Activated CD4-positive, CD25-positive, alpha-beta regulatory T cell treated with anti-CD3 and anti-CD28 coated beads, Interleukin-2, amount 50 U/mL, for 24 hours (primary cell): ENCODE results near the gene PLCB1.

ENCODE experiments used
- ATAC-seq, 2 donors: fragments of 150-1000 bp; cut with Tn5 transposase; one replicate each; pipeline ENCODE4 v1.10.0; 2021; ENCODE audit warnings: mild to moderate bottlenecking in 1 of 2, moderate library complexity in 1 of 2

PLCB1 gene

DNA sequence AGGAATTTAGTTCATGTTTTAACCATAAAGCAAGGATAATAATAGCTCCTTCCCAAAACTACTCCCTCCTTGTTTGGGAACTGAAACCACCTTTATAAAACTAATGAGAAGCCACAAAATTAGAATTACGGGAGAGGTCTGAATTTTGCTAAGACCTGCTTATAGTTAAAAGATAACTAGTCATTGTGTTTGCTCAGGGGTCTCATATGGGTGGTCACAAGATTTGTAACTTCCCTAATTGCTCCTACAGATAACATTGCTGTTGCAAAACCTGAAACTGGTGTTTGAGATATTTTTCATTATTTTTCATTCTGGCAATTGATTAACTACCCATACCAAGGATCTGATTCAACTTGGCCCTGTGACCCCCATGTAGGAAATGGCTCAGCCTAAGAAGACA is 782.4 kb downstream of the PLCB1 start:
- ATAC-seq, result no peak

DNA sequence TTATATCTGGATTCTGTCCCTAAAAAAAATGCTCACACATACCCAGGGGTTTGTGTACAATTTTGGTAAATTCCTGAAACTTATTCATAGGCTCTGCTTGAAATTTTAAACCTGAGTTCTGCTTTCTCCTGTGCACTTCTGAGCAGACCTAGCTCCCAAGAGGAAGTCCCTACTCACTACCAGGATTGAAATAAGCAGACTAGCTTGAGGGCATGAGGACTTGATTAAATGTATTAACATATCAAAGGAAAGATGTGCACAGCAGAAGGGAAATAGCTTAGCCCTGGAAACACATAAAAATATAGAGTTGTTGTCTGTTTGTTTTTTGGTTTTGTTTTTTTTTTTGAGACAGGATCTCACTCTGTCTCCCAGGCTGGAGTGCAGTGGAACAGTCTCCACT is 785.0 kb downstream of the PLCB1 start:
- no peak for ATAC-seq

DNA sequence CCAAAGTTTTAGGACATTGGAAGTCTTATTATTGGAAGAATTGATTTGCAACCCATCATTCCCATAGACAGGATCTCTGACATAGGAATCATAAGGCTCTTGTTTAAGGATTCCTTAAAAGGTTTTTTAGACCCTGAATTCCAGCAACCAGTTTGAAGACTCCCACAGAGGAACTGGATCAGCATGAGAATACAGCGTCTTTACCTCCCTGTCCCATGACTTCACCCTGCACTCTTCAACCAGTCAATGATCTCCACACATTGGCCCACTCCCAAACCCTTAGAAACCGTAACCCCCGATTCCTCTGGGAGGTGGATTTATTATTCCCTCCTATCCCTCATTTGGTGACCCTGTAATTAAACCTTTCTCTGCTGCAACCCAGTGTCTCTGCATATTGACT is 786.1 kb downstream of the PLCB1 start:
- no peak for ATAC-seq

DNA sequence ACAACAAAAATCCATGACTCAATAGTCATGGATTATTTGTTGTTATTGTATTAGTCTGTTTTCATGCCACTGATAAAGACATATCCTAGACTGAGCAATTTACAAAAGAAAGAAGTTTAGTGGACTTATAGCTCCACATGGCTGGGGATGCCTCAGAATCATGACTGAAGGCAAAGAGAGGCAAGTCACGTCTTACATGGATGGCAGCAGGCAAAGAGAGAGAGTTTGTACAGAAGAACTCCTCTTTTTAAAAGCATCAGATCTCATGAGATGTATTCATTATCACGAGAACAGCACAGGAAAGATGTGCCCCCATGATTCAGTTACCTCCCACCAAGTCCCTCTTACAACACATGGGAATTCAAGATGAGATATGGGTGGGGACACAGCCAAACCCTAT is 792.5 kb downstream of the PLCB1 start:
- ATAC-seq, result no peak

DNA sequence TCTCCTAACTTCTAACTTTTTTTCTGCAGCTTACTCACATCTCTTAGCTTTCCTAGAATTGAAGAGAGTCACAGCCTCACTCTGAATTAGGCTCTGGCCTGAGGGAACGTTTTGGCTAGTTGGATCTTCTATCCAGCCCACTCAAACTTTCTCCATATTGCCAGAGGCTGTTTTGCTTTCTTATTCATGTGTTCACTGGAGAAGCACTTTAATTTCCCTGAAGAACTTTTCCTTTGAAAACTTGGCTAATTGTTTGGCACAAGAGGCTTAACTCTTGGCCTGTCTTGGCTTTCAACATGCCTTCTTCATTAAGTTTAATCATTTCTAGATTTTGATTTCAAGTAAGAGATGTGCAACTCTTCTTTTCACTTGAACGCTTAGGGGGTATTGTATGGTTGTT is 798.7 kb downstream of the PLCB1 start:
- no peak for ATAC-seq

DNA sequence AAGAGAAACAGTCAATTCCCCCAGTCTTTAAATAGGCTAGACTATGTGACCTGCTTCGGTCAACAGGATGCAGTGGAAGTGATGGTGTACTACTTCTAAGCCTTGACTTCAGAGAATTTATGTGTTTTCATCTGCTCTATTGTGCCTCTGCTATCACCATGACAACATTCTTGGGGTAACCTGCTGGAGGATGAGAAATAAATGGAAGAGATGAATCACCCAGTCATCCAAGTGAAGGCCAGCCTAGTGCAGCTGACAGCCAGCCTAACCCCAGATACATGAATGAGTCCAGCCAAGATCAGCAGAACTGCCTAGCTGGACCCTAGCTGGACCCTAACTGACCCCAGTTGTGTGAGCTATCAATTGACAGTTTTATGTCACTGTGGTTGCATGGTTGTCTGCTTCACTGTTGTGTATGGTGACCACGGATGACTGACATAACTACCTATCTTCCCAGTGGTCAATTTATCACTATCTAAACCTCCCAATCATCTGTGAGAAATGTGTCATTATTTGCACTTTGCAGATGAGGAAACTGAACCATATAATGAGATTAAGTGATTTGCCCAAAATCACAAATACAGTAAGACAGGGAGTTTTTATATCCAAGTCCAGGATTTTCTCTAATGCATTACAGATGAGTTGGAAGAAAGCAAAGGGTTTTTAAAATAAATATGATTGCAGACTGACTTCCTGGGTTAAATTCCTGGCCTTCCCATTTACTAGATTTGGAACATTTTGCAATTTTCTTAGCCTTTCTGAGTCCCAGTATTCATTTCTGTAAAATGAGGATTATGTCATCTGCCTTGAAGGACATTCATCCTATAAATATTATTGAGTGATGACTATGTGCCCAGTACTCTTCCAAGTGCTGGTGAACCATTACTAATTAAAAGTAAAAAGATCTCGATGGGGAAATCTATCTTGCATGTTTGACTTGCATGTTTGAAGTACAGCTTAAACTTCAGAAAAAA is 800.4 kb downstream of the PLCB1 start:
- no peak for ATAC-seq

DNA sequence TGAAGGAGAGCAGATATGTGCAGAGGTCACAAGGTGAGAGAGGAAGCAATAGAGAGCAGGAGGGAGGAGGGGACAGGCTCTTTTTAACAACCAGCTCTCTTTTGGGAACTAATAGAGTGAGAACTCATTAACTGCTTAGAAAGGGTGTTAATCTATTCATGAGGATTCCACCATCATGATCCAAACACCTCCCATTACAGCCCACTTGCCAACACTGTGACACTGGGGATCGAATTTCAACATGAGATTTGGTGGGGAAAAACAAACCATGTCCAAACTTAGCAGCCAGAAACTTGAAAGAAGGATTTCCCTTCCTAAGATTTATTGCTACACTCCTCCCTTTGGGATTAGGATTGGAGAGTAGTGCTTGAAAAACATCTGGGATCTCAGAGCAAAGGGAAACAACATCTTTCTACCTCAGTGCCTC is 801.3 kb downstream of the PLCB1 start:
- no peak for ATAC-seq

DNA sequence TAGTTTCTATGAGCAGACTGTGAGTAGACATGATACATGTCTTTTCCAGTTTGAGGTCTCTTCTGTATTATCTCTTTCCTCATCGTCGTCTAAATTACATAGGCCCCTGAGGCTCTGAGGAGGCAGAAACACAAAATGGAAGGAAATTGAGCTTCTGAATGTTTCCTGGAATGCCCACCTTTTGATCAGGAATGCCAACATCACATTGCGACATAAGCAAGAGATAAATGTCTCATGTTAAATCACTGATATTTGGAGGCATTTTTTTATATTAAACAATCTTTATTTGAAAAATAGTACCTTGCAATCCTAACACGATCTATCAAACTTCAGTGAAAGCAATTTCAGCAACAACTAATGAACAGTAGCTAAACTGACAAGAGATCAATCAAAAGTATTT is 802.3 kb downstream of the PLCB1 start:
- no peak for ATAC-seq
